GM12892 (cell line): ENCODE data around the gene MAPKAPK2.
A peak's percentile ranks its signal among the peaks of the same experiment; 100 is the strongest.

Experiments
- POLR2A ChIP-seq: IDR thresholded peaks from 2 replicates; pipeline ENCODE4 v1.6.1; 2011; ENCODE audit warnings: low read depth, low read length, control low read depth
- POLR2AphosphoS5 ChIP-seq: IDR thresholded peaks from 2 replicates; pipeline ENCODE4 v1.6.1; 2011; ENCODE audit warnings: low read depth, low read length, control low read depth
- TAF1 ChIP-seq: IDR thresholded peaks from 2 replicates; pipeline ENCODE4 v1.6.1; 2011; ENCODE audit warnings: low read depth, mild to moderate bottlenecking, control low read depth, low read length, borderline replicate concordance

GRCh38 chr1:206739411-206740076 is 54.8 kb downstream of the MAPKAPK2 start:
- TF ChIP-seq POLR2A (peak; percentile 65; the same call in 1 of the 2 replicates), TAF1 (no peak), POLR2AphosphoS5 (peak; percentile 84)
